ENCODE measurements around the gene GUCA2B.

Gene GUCA2B

DNA sequence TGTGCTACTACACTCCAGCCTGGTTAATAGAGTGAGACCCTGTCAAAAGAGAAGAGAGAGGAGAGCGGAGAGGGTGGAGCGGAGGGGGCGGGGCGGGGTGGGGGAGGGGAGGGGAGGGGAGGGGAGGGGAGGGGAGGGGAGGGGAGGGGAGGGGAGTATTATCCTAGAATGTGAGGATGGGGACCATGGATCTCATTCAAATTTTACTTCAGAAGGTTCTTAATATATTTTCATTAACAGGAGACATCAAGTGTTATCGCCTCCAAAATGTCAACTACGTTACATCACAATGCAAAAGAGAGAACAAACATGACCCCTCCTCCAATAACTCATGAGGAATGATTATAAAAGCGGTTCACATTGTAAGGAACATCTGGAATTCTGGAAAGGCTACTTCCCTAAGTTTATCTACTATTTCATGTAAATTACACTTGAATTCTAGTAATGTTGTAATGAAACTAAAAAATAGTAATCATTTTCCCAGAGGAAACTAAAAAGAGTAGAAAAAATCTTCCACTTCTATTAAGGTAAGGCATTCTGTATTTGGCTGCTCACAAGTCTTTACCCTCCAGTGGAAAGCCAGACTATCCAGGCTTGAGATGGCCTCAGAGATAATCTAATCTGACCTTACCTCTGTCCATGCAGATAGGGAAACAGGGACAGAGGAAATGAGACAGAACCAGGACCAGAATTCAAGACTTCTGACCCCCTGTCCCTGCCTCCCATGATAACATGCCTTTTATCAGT lies 30.2 kb downstream of the GUCA2B start:
- Histone ChIP-seq H3K4me1 (no peaks in the 10 kb centered on the region), H3K27me3 (no peaks in the 10 kb centered on the region), H3K9me3 (no peaks in the 10 kb centered on the region), H3K36me3 (no peaks in the 10 kb centered on the region; the same call in 1 of the 2 replicates), H3K4me3 (ENCODE audit: low read depth, low read length) (no peak overlapping the region)
- TF ChIP-seq, protein P1, sequence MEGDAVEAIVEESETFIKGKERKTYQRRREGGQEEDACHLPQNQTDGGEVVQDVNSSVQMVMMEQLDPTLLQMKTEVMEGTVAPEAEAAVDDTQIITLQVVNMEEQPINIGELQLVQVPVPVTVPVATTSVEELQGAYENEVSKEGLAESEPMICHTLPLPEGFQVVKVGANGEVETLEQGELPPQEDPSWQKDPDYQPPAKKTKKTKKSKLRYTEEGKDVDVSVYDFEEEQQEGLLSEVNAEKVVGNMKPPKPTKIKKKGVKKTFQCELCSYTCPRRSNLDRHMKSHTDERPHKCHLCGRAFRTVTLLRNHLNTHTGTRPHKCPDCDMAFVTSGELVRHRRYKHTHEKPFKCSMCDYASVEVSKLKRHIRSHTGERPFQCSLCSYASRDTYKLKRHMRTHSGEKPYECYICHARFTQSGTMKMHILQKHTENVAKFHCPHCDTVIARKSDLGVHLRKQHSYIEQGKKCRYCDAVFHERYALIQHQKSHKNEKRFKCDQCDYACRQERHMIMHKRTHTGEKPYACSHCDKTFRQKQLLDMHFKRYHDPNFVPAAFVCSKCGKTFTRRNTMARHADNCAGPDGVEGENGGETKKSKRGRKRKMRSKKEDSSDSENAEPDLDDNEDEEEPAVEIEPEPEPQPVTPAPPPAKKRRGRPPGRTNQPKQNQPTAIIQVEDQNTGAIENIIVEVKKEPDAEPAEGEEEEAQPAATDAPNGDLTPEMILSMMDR (IDR thresholded peaks at IDR 0.05; ENCODE audit: low read depth, low read length), result no peak
- DNase-seq, result no peak

DNA sequence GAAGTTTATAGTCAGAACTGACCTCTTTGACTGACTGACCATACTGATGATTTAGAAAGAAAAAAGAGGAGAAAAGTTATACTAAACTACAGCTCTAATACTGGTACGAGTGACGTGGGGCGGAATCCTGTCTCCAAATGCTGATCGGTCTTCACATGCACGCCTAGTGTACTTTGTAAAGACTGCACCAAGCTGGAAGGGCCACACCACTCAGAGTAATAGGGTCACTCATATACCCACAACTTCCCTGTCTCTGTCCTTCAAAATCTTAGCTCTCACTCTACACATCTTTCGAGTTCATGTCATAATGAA lies 30.7 kb downstream of the GUCA2B start:
- no peaks in the 10 kb centered on the region for H3K4me1 ChIP-seq
- H3K27me3 ChIP-seq, result no peaks in the 10 kb centered on the region
- TF ChIP-seq, protein P1 (IDR thresholded peaks at IDR 0.05; ENCODE audit: low read depth, low read length), result no peak
- no peak overlapping the region for H3K4me3 ChIP-seq (ENCODE audit: low read depth, low read length)
- no peak for DNase-seq
- no peaks in the 10 kb centered on the region for H3K9me3 ChIP-seq
- no peaks in the 10 kb centered on the region; the same call in 1 of the 2 replicates for H3K36me3 ChIP-seq

DNA sequence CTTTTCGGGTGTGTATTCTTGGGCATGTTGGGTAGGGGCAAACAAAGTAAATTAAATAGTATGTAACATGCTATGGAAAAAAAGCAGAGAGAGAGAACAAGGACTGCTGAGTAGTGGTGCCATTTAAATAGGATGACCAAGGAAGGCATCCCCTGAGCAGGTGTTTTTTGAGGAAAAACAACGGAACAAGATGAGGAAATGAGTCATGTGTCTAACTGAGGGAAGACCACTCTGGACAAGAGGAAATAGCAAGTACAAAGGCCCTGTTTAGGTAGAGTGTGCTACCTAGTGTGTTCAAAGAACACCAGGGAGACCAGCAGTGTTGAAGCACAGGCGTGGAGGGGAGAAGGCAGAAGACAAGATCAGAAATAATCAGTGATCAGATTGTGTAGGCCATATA lies 31.4 kb downstream of the GUCA2B start:
- DNase-seq, result no peak
- Histone ChIP-seq H3K36me3 (no peaks in the 10 kb centered on the region; the same call in 1 of the 2 replicates), H3K27me3 (no peaks in the 10 kb centered on the region), H3K9me3 (no peaks in the 10 kb centered on the region), H3K4me3 (ENCODE audit: low read depth, low read length) (no peak overlapping the region), H3K4me1 (no peaks in the 10 kb centered on the region)
- TF ChIP-seq, protein P1 (IDR thresholded peaks at IDR 0.05; ENCODE audit: low read depth, low read length), result no peak

DNA sequence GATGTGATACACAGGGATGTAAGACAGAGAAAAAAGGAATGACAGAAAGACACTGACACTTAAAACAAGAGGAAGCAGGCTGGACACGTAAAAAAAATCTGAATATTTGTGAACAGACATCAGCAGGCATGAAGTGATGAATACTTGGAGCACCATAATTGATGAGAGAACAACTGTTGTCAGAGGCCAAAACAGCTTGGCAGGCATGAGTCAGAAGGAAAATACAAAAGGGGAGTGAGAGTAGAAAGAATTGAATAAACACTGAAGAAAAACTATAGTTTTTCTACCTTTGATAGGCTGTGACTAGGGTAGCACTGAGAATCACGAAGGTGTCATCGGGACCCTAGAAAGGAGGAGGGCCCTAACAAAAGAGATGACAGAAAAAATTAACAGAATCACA lies 32.9 kb downstream of the GUCA2B start:
- Histone ChIP-seq H3K9me3 (no peaks in the 10 kb centered on the region), H3K4me1 (no peaks in the 10 kb centered on the region), H3K36me3 (no peaks in the 10 kb centered on the region; the same call in 1 of the 2 replicates), H3K4me3 (ENCODE audit: low read depth, low read length) (no peak overlapping the region), H3K27me3 (no peaks in the 10 kb centered on the region)
- TF ChIP-seq, protein P1 (IDR thresholded peaks at IDR 0.05; ENCODE audit: low read depth, low read length), result no peak
- no peak for DNase-seq

DNA sequence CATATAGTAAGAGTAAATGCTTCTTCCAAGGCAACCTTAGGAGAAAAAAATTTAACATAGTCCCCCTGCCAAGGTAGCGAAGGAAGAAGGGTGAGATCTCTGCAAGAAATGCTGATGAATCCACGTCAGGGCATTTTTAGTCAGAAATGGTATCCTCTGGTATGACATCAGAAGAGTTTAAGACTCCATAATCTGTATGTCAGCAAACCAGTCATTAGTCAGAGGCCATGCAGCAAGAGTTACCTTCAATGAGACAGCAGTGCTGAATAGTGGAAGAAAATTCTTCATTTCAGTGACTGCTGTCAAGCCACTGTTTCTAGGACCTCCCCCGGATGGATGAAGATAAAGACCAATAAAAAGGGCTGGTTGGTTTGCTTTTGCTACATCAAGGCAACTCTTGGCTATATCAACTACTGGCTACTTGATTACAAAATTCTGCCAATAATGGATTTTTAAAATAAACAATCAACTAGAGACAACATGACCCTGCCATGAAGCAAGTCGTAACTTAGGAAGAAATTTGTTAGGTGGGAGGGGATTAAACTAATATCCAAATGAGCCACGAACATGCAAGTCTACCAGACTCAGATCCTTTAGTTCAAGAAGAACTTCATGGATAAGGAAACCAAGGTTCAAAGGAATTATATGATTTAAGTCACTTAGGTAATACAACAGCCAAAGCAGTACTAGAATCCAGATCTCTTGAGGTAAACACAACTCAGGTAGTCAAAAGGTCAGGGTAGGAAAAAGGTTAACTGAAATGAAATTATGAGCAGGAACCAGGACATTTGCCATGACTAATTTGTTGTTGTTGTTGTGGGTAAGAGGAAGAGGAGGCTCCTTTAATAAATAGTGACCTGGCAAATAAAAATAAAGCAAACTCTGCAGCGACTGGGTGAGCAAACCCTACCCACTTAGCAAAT lies 37.0 kb downstream of the GUCA2B start:
- TF ChIP-seq, protein P1 (IDR thresholded peaks at IDR 0.05; ENCODE audit: low read depth, low read length), result no peak
- no peak overlapping the region for H3K4me3 ChIP-seq (ENCODE audit: low read depth, low read length)
- H3K27me3 ChIP-seq, result no peaks in the 10 kb centered on the region
- no peak for DNase-seq
- H3K9me3 ChIP-seq, result no peaks in the 10 kb centered on the region
- no peaks in the 10 kb centered on the region; the same call in 1 of the 2 replicates for H3K36me3 ChIP-seq
- H3K4me1 ChIP-seq, result no peaks in the 10 kb centered on the region

All from BE2C (cell line).